Stomach (tissue), 9 donors: Measurements from ENCODE around the gene NPAS4. TPM values are rescaled to one million over a fixed set of nuclear protein-coding genes. Genes with fewer than 3 reads are reported as not detected.
"Not testable (repeated sequence)": the region's sequence is repeated elsewhere in the genome, so short reads cannot be mapped to it uniquely, and the experiment has no call there.

ENCODE experiments used
- DNase-seq, 2 donors: peaks; one replicate each; pipeline versions ENCODE4 v3.0.0 to v3.0.0-alpha.2; 2013 to 2019
- H3K27ac ChIP-seq, 5 donors: fragments of 200-600 bp in 4 of 5; sonication (generic) in 4 of 5; one replicate each; pipeline ENCODE4 v1.5.1; 2013 to 2019; ENCODE audit warnings: mild to moderate bottlenecking in 1 of 5, moderate library complexity in 1 of 5
- H3K27me3 ChIP-seq, 3 donors: fragments of 200-600 bp; sonication (generic); one replicate each; pipeline ENCODE4 v1.5.1; 2017 to 2019; ENCODE audit warnings: mixed run types in 1 of 3
- H3K36me3 ChIP-seq, 4 donors: fragments of 200-600 bp; sonication (generic); 1 replicate in 3 of 4; 2 replicates in 1 of 4; pipeline ENCODE4 v1.5.1; 2016 to 2019
- H3K4me1 ChIP-seq, 4 donors: fragments of 200-600 bp; sonication (generic); one replicate each; pipeline ENCODE4 v1.5.1; 2016 to 2019
- H3K4me3 ChIP-seq, 4 donors: fragments of 200-600 bp; sonication (generic) in 3 of 4; one replicate each; pipeline ENCODE4 v1.5.1; 2016 to 2019; ENCODE audit warnings: mild to moderate bottlenecking in 1 of 4
- H3K9me3 ChIP-seq, 4 donors: fragments of 200-600 bp; sonication (generic); one replicate each; pipeline ENCODE4 v1.5.1; 2016 to 2019
- EP300 ChIP-seq: sonication (generic); formaldehyde crosslinking; IDR thresholded peaks from one replicate; pipeline ENCODE4 v1.6.1; 2017; ENCODE audit warnings: antibody characterized with exemption
- POLR2A ChIP-seq, 4 donors: fragments of 450-650 bp; IDR thresholded peaks; one replicate each; pipeline ENCODE4 v1.6.1; 2016; ENCODE audit warnings: antibody characterized with exemption in 4 of 4, control low read depth in 2 of 4, mild to moderate bottlenecking in 1 of 4, moderate library complexity in 1 of 4
- POLR2AphosphoS5 ChIP-seq, 3 donors: sonication (generic); formaldehyde crosslinking; IDR thresholded peaks; one replicate each; pipeline ENCODE4 v1.6.1; 2016; ENCODE audit warnings: antibody characterized with exemption in 3 of 3
- WGBS, 5 donors: extraction: QIAGEN DNeasy Blood & Tissue Kit in 3 of 5; methylation state at CpG; one replicate each; pipeline versions ENCODE4 v1.1.5 to v1.1.7; 2013 to 2018; 5-methylcytosine and 5-hydroxymethylcytosine counted together
- intact Hi-C: fragments of 100-400 bp; cut with DNase I; formaldehyde crosslinking; loops from one replicate; pipeline ENCODE4 v1.15.1; 2023; ENCODE audit warnings: low total_unique reads
- polyA plus RNA-seq, 3 donors: library from polyadenylated mRNA; stranded (reverse); fragments of 200-250 nt; gene quantifications; one replicate each; pipeline ENCODE4 v1.2.3, GENCODE V29; 2013
- total RNA-seq, 5 donors: library from RNA; depleted of rRNA; stranded (reverse); fragments of >200 nt; gene quantifications; one replicate each; pipeline versions ENCODE4 v1.1.0 to v1.2.3, GENCODE V29; 2014 to 2016
- TF ChIP-seq, protein P1 (sequence below), 7 experiments: fragments of 450-650 bp in 4 of 7; fragments of 200-600 bp in 3 of 7; sonication (generic) in 3 of 7; IDR thresholded peaks; one replicate each; pipeline ENCODE4 v1.5.1; 2016 to 2019; ENCODE audit warnings: antibody characterized with exemption in 7 of 7, control low read depth in 2 of 7, mild to moderate bottlenecking in 1 of 7
- donor health status: healthy with polysubstance abuse.
- donor health status: Bipolar disorder and iron deficiency.
- donor health status: healthy.

The NPAS4 gene
- total and polyA plus RNA-seq, 8 donors, result 0.25 to 1.7 (median 0.70) TPM; not detected in 4

DNA sequence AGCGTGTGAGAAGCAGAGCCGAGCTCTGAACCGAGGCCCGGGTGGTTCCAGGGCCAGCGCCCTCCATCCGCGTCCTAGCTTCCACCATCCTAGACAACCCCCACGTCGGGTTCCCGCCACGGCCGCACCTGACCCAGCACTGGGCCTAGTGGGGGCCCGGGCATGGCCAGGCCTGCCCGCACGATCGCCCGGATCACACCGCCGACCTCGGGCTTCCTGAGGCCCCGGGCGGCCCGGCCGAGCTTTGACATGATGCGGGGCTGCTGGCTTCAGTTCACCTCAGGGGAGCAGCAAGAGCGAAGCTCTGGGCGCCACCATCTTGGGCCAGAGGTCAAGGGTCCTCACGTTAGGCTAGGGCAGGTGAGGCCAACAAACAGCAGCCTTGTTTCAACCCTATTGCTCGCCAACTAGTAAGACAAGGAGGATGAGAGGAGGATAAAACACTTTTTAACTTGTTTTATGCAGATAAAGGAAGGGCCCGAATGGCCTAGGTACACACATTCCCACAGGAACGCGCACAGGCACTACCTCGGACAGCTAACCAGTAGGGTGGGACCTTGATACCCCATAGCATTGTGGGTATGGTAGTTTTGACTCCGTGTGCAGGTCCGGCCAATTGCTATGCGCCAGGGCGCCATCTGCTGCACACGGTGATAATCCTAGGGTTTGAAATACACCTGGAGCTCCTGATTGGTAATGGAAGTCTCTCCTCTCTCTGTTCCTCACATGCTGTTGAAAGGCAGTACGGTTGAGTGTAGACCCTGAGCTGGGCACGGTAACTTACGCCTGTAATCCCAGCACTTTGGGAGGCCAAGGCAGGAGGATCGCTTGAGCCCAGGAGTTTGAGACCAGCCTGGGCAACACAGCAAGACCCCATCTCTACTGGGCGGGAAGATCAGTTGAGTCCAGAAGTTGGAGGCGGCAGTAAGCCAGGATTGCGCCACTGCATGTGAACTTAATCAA, 17.9 kb downstream of the NPAS4 start, which contains the start of gene MRPL11:
Gene MRPL11, minus strand, starts transcription at position 345 of the 963 bp plus-strand sequence. Its CDS starts 94 bp downstream, at position 251.
- H3K27ac ChIP-seq, result peak within 1 kb of the TSS; percentile 66 to 88 (median 84)
- WGBS, 5 donors, result 8 to 15% (median 9%) methylated on average over 25 to 45 of the region's 45 CpGs
- H3K4me1 ChIP-seq, result peaks cover 8 to 15% (median 13%) of the 10 kb centered on the region in 4 donors
- intact Hi-C loops, result no loop called here
- H3K9me3 ChIP-seq, result peaks cover 0 to 13% (median 9%) of the 10 kb centered on the region in 4 donors
- peak within 1 kb of the TSS; percentile 80 to 99 (median 88) for H3K4me3 ChIP-seq
- DNase-seq, result peak; percentile 90 to 98
- peaks cover 14 to 35% (median 33%) of the 10 kb centered on the region in 4 donors for H3K36me3 ChIP-seq
- TF ChIP-seq POLR2AphosphoS5 (IDR thresholded peaks at IDR 0.05) (peak; percentile 13 to 79 (median 59)), EP300 (no peak)
- TF ChIP-seq, protein P1, sequence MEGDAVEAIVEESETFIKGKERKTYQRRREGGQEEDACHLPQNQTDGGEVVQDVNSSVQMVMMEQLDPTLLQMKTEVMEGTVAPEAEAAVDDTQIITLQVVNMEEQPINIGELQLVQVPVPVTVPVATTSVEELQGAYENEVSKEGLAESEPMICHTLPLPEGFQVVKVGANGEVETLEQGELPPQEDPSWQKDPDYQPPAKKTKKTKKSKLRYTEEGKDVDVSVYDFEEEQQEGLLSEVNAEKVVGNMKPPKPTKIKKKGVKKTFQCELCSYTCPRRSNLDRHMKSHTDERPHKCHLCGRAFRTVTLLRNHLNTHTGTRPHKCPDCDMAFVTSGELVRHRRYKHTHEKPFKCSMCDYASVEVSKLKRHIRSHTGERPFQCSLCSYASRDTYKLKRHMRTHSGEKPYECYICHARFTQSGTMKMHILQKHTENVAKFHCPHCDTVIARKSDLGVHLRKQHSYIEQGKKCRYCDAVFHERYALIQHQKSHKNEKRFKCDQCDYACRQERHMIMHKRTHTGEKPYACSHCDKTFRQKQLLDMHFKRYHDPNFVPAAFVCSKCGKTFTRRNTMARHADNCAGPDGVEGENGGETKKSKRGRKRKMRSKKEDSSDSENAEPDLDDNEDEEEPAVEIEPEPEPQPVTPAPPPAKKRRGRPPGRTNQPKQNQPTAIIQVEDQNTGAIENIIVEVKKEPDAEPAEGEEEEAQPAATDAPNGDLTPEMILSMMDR (IDR thresholded peaks at IDR 0.05), result peak in 5 of 7 experiments; percentile 39 to 82 (median 41)
- no peaks in the 10 kb centered on the region for H3K27me3 ChIP-seq

DNA sequence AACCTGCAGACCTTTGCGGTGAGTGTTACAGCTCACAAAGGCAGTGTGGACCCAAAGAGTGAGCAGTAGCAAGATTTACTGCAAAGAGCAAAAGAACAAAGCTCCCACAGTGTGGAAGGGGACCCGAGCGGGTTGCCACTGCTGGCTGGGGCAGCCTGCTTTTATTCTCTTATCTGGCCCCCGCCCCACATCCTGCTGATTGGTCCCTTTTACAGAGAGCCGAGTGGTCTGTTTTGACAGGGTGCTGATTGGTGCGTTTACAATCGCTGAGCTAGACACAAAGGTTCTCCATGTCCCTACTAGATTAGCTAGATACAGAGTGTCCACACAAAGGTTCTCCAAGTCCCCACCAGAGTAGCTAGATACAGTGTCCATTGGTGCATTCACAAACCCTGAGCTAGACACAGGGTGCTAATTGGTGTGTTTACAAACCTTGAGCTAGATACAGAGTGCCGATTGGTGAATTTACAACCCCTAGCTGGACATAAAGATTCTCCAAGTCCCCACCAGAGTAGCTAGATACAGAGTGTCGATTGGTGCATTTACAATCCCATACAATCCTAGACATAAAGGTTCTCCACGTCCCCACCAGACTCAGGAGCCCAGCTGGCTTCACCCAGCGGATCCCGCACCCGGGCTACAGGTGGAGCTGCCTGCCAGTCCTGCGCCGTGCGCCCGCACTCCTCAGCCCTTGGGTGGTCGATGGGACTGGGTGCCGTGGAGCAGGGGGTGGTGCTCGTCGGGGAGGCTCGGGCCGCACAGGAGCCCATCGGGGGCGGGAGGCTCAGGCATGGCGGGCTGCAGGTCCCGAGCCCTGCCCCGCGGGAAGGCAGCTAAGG, 19.5 kb downstream of the NPAS4 start:
- intact Hi-C loops, DNase-seq, H3K27ac ChIP-seq, H3K4me3 ChIP-seq, H3K27me3 ChIP-seq: not testable (repeated sequence)
- Histone ChIP-seq H3K4me1 (peaks cover 8 to 15% (median 13%) of the 10 kb centered on the region in 4 donors), H3K9me3 (peaks cover 0 to 18% (median 11%) of the 10 kb centered on the region in 4 donors), H3K36me3 (peaks cover 10 to 19% (median 19%) of the 10 kb centered on the region in 4 donors)
- WGBS, 5 donors, result 77 to 84% (median 81%) methylated on average over 17 to 29 of the region's 29 CpGs

DNA sequence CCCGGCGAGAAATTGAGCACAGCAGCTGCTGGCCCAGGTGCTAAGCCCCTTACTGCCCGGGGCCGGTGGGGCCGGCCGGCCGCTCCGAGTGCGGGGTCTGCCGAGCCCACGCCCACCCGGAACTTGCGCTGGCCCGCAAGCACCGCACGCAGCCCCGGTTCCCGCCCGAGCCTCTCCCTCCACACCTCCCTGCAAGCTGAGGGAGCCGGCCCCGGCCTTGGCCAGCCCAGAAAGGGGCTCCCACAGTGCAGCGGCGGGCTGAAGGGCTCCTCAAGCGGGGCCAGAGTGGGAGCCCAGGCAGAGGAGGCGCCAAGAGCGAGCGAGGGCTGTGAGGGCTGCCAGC, 20.1 kb downstream of the NPAS4 start:
- H3K9me3 ChIP-seq, result peaks cover 0 to 18% (median 11%) of the 10 kb centered on the region in 4 donors
- 81 to 93% (median 89%) methylated on average over 8 to 27 of the region's 27 CpGs for WGBS, 5 donors
- H3K27ac ChIP-seq, DNase-seq, H3K4me3 ChIP-seq, H3K27me3 ChIP-seq, intact Hi-C loops: not testable (repeated sequence)
- peaks cover 5 to 14% (median 13%) of the 10 kb centered on the region in 4 donors for H3K36me3 ChIP-seq
- H3K4me1 ChIP-seq, result peaks cover 8 to 15% (median 13%) of the 10 kb centered on the region in 4 donors

GRCh38 chr11:66443602-66444001, 22.8 kb downstream of the NPAS4 start:
- DNase-seq, result no peak
- Histone ChIP-seq H3K4me1 (no peaks in the 10 kb centered on the region), H3K27ac (no peak overlapping the region), H3K4me3 (no peak overlapping the region), H3K9me3 (peaks cover 0 to 18% (median 11%) of the 10 kb centered on the region in 4 donors), H3K36me3 (no peaks in the 10 kb centered on the region), H3K27me3 (no peaks in the 10 kb centered on the region)
- WGBS, 5 donors, result 80 to 90% (median 83%) methylated on average over 4 of the region's 4 CpGs
- intact Hi-C loops, result no loop called here
- TF ChIP-seq POLR2AphosphoS5 (IDR thresholded peaks at IDR 0.05), result no peak
- TF ChIP-seq, protein P1 (IDR thresholded peaks at IDR 0.05), result no peak
- TF ChIP-seq EP300, result no peak
- TF ChIP-seq POLR2A (IDR thresholded peaks at IDR 0.05), result no peak

- Histone ChIP-seq H3K27ac (no peak overlapping the region), H3K27me3 (no peaks in the 10 kb centered on the region), H3K4me3 (no peak overlapping the region), H3K4me1 (no peaks in the 10 kb centered on the region), H3K9me3 (peaks cover 0 to 18% (median 11%) of the 10 kb centered on the region in 4 donors), H3K36me3 (no peaks in the 10 kb centered on the region)
- intact Hi-C loops, result no loop called here
- DNase-seq, result no peak
- TF ChIP-seq, protein P1 (IDR thresholded peaks at IDR 0.05), result no peak
- no peak for TF ChIP-seq EP300
- no peak for TF ChIP-seq POLR2A (IDR thresholded peaks at IDR 0.05)
- no peak for TF ChIP-seq POLR2AphosphoS5 (IDR thresholded peaks at IDR 0.05)
Measured at GRCh38 chr11:66447012-66447411, 26.2 kb downstream of the NPAS4 start.
